GM12891 (cell line): ENCODE measurements around the gene ZNF738.

ENCODE experiments used
- PAX5 ChIP-seq: IDR thresholded peaks from 2 replicates; pipeline ENCODE4 v1.6.1; 2011; ENCODE audit warnings: low read length, moderate library complexity, mild to moderate bottlenecking; ENCODE audit not compliant: insufficient read depth, severe bottlenecking
- POLR2A ChIP-seq: IDR thresholded peaks from 2 replicates; pipeline ENCODE4 v1.6.1; 2011; ENCODE audit warnings: low read depth, low read length, control low read depth
- POLR2AphosphoS5 ChIP-seq: IDR thresholded peaks from 2 replicates; pipeline ENCODE4 v1.6.1; 2011; ENCODE audit warnings: low read depth, low read length, control low read depth
- POU2F2 ChIP-seq: IDR thresholded peaks from 2 replicates; pipeline ENCODE4 v1.6.1; 2011; ENCODE audit warnings: low read depth, mild to moderate bottlenecking, control low read depth, low read length, moderate library complexity
- SPI1 ChIP-seq: IDR thresholded peaks from 2 replicates; pipeline ENCODE4 v1.6.1; 2011; ENCODE audit warnings: low read depth, low read length, control low read depth
- TAF1 ChIP-seq: IDR thresholded peaks from 2 replicates; pipeline ENCODE4 v1.6.1; 2011; ENCODE audit warnings: low read depth, low read length, control low read depth

DNA sequence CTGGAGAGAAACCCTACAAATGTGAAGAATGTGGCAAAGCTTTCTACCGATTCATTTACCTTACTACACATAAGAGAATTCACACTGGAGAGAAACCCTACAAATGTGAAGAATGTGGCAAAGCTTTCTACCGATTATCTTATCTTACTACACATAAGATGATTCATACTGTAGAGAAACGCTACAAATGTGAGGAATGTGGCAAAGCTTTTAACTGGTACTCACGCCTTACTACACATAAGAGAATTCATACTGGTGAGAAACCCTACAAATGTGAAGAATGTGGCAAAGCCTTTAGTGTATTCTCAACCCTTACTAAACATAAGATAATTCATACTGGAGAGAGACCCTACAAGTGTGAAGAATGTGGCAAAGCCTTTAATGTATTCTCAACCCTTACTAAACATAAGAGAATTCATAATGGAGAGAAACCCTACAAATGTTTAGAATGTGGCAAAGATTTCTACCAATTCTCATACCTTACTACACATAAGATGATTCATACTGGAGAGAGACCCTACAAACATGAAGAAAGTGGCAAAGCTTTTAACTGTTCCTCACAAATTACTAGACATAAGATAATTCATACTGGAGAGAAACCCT lies 25.3 kb downstream of the ZNF738 start:
- no peak for TF ChIP-seq SPI1
- no peak for TF ChIP-seq POLR2A
- no peak for TF ChIP-seq TAF1
- no peak for TF ChIP-seq POLR2AphosphoS5
- TF ChIP-seq POU2F2: no peak
- TF ChIP-seq PAX5: no peak
